Sigmoid colon (tissue), 7 donors: ENCODE measurements around the gene SLC19A1. TPM values are rescaled to one million over a fixed set of nuclear protein-coding genes. Genes with fewer than 3 reads are reported as not detected.

Source experiments
- DNase-seq: peaks from one replicate; pipeline ENCODE4 v3.0.0-alpha.2; 2019
- H3K27ac ChIP-seq, 4 donors: fragments of 200-600 bp; sonication (generic); one replicate each; pipeline ENCODE4 v1.5.1; 2016 to 2019; ENCODE audit warnings: mild to moderate bottlenecking in 1 of 4
- H3K27me3 ChIP-seq, 3 donors: fragments of 200-600 bp; sonication (generic); one replicate each; pipeline ENCODE4 v1.5.1; 2019; ENCODE audit warnings: mild to moderate bottlenecking in 1 of 3
- H3K36me3 ChIP-seq, 4 donors: fragments of 200-600 bp; sonication (generic); one replicate each; pipeline ENCODE4 v1.5.1; 2016 to 2019
- H3K4me1 ChIP-seq, 4 donors: fragments of 200-600 bp; sonication (generic); one replicate each; pipeline ENCODE4 v1.5.1; 2017 to 2019
- H3K4me3 ChIP-seq, 4 donors: fragments of 200-600 bp; sonication (generic); one replicate each; pipeline ENCODE4 v1.5.1; 2017 to 2019; ENCODE audit warnings: mild to moderate bottlenecking in 2 of 4, moderate library complexity in 1 of 4
- H3K9me3 ChIP-seq, 4 donors: fragments of 200-600 bp in 3 of 4; sonication (generic) in 3 of 4; one replicate each; pipeline versions ENCODE4 v1.5.1 to v1.6.1; 2013 to 2019
- EP300 ChIP-seq, 4 donors: sonication (generic); formaldehyde crosslinking; IDR thresholded peaks; one replicate each; pipeline ENCODE4 v1.6.1; 2017; ENCODE audit warnings: antibody characterized with exemption in 4 of 4
- POLR2A ChIP-seq, 2 donors: fragments of 450-650 bp; IDR thresholded peaks; one replicate each; pipeline ENCODE4 v1.6.1; 2016; ENCODE audit warnings: antibody characterized with exemption in 2 of 2, mild to moderate bottlenecking in 2 of 2, moderate library complexity in 2 of 2
- POLR2AphosphoS5 ChIP-seq, 4 donors: sonication (generic); formaldehyde crosslinking; IDR thresholded peaks; one replicate each; pipeline ENCODE4 v1.6.1; 2017; ENCODE audit warnings: antibody characterized with exemption in 4 of 4
- WGBS, 2 donors: extraction: QIAGEN DNeasy Blood & Tissue Kit; methylation state at CpG; one replicate each; pipeline ENCODE4 v1.1.7; 2013; 5-methylcytosine and 5-hydroxymethylcytosine counted together
- intact Hi-C: fragments of 100-400 bp; cut with DNase I; formaldehyde crosslinking; loops from one replicate; pipeline ENCODE4 v1.15.1; 2023
- polyA plus RNA-seq, 3 donors: library from polyadenylated mRNA; stranded (reverse); fragments of 200-250 nt; gene quantifications; one replicate each; pipeline ENCODE4 v1.2.3, GENCODE V29; 2013
- total RNA-seq, 4 donors: library from RNA; depleted of rRNA; stranded (reverse); fragments of >200 nt; gene quantifications; one replicate each; pipeline ENCODE4 v1.1.0, GENCODE V29; 2016
- TF ChIP-seq, protein P1 (sequence below), 4 experiments: fragments of 450-650 bp in 3 of 4; fragments of 200-600 bp in 1 of 4; IDR thresholded peaks; one replicate each; pipeline ENCODE4 v1.5.1; 2016 to 2019; ENCODE audit warnings: antibody characterized with exemption in 4 of 4, mild to moderate bottlenecking in 3 of 4, moderate library complexity in 2 of 4
- donor health status: healthy with polysubstance abuse.
- donor health status: Bipolar disorder and iron deficiency.
- donor health status: healthy.

SLC19A1 gene
- total and polyA plus RNA-seq, 7 donors = 1.8 to 10.7 (median 2.5) TPM

DNA sequence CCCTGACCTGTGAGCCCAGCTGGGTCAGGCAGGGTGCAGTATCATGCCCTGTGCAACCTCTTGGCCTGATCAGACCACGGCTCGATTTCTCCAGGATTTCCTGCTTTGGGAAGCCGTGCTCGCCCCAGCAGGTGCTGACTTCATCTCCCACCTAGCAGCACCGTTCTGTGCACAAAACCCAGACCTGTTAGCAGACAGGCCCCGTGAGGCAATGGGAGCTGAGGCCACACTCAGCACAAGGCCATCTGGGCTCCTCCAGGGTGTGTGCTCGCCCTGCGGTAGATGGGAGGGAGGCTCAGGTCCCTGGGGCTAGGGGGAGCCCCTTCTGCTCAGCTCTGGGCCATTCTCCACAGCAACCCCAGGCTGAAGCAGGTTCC lies 29.6 kb downstream of the SLC19A1 start:
- H3K27ac ChIP-seq = no peak overlapping the region
- H3K36me3 ChIP-seq = peaks cover 0 to 30% (median 3%) of the 10 kb centered on the region in 4 donors
- H3K4me3 ChIP-seq = no peak overlapping the region
- intact Hi-C loops = no loop called here
- no peak for DNase-seq
- no peaks in the 10 kb centered on the region for H3K4me1 ChIP-seq
- no peaks in the 10 kb centered on the region for H3K27me3 ChIP-seq
- TF ChIP-seq EP300 (IDR thresholded peaks at IDR 0.05) = no peak
- no peak for TF ChIP-seq POLR2AphosphoS5 (IDR thresholded peaks at IDR 0.05)
- TF ChIP-seq, protein P1, sequence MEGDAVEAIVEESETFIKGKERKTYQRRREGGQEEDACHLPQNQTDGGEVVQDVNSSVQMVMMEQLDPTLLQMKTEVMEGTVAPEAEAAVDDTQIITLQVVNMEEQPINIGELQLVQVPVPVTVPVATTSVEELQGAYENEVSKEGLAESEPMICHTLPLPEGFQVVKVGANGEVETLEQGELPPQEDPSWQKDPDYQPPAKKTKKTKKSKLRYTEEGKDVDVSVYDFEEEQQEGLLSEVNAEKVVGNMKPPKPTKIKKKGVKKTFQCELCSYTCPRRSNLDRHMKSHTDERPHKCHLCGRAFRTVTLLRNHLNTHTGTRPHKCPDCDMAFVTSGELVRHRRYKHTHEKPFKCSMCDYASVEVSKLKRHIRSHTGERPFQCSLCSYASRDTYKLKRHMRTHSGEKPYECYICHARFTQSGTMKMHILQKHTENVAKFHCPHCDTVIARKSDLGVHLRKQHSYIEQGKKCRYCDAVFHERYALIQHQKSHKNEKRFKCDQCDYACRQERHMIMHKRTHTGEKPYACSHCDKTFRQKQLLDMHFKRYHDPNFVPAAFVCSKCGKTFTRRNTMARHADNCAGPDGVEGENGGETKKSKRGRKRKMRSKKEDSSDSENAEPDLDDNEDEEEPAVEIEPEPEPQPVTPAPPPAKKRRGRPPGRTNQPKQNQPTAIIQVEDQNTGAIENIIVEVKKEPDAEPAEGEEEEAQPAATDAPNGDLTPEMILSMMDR (IDR thresholded peaks at IDR 0.05) = no peak
- no peak for TF ChIP-seq POLR2A (IDR thresholded peaks at IDR 0.05)
- no peaks in the 10 kb centered on the region for H3K9me3 ChIP-seq
- WGBS, 2 donors = 89 to 90% methylated on average over 8 of the region's 8 CpGs

DNA sequence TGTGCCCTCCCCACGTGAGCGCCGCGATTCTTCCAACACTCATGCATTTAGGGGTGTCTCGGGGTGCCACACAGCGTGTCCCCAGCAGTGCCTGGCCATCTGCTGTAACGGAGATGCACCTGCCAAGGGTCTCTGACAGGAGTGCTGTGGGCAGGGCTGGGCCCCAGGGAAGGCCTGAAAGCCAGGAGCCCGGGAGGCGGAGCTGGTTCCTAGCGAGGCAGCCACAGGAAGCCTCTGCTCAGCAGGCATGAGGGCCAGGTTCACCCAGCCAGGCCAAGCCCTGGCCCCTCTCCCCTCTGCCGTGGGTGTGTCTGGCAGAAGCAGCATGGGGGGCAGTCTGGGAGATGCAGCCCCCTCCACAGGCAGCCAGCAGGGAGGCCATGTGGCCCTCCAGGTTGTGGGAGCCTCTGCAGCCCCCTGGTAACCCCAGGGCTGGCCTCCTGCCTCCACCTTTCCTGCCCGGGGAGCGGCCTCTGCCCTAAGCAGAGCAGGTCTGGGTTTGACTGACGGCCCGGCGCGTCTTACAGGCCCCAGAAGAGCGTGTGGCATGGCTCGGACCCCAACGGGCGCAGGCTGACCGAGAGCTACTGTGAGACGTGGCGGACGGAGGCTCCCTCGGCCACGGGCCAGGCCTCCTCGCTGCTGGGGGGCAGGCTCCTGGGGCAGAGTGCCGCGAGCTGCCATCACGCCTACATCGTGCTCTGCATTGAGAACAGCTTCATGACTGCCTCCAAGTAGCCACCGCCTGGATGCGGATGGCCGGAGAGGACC lies 30.4 kb downstream of the SLC19A1 start:
- TF ChIP-seq POLR2AphosphoS5 (IDR thresholded peaks at IDR 0.05) (no peak), POLR2A (IDR thresholded peaks at IDR 0.05) (no peak), EP300 (IDR thresholded peaks at IDR 0.05) (no peak)
- TF ChIP-seq, protein P1 (IDR thresholded peaks at IDR 0.05) = no peak
- intact Hi-C loops = no loop called here
- Histone ChIP-seq H3K4me1 (no peaks in the 10 kb centered on the region), H3K4me3 (no peak overlapping the region), H3K36me3 (peaks cover 0 to 30% (median 3%) of the 10 kb centered on the region in 4 donors), H3K27ac (no peak overlapping the region), H3K27me3 (no peaks in the 10 kb centered on the region), H3K9me3 (no peaks in the 10 kb centered on the region)
- peak; percentile 59 for DNase-seq
- WGBS, 2 donors = 91 to 92% methylated on average over 35 of the region's 35 CpGs

DNA sequence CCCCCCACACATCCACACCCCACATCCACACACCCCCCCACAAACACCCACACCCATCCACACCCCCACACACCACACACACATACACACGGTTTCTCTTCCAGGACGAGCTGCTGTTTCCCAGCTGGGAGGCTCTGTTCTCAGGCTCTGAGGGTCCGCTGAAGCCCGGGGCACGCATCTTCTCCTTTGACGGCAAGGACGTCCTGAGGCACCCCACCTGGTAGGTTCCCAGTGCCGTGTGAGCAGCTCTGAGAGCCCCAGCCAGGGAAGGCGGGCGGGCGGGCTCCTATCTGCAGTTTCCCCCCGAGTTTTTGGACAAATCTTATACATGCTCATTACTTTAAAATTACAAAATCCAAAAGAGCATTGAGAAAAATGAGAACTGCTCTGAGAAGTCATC lies 31.2 kb downstream of the SLC19A1 start:
- DNase-seq = peak; percentile 51
- no peak overlapping the region for H3K27ac ChIP-seq
- H3K9me3 ChIP-seq = no peaks in the 10 kb centered on the region
- intact Hi-C loops = no loop called here
- peaks cover 0 to 36% (median 3%) of the 10 kb centered on the region in 4 donors for H3K36me3 ChIP-seq
- H3K4me3 ChIP-seq = no peak overlapping the region
- TF ChIP-seq POLR2A (IDR thresholded peaks at IDR 0.05) (no peak), POLR2AphosphoS5 (IDR thresholded peaks at IDR 0.05) (no peak), EP300 (IDR thresholded peaks at IDR 0.05) (no peak)
- TF ChIP-seq, protein P1 (IDR thresholded peaks at IDR 0.05) = no peak
- 86 to 89% methylated on average over 12 of the region's 12 CpGs for WGBS, 2 donors
- H3K4me1 ChIP-seq = no peaks in the 10 kb centered on the region
- H3K27me3 ChIP-seq = no peaks in the 10 kb centered on the region

DNA sequence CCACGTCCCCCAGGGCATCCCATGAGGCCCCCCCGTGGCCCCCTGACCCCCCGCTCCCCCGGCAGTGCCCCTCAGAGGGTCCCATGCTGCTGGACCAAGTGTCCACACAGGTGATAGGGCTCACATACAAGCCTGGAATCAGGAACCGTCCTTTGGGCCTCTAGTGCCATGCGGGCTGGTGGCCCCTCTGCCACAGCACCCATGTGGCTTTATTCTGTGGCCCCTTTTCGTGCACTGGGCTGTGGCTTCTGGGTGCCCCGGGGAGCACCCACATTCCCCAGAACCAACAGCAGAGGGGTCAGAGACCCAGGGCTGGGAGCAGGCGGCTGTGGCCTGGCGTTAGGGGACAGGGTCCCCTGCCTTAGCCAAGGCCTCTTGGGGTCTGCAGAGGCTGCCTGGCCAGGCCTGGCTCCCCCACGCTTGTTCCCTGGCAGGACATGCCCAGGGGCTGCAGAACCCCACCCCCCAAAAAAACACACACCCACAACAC lies 31.7 kb downstream of the SLC19A1 start:
- Histone ChIP-seq H3K27ac (no peak overlapping the region), H3K36me3 (peaks cover 0 to 41% (median 3%) of the 10 kb centered on the region in 4 donors), H3K4me1 (no peaks in the 10 kb centered on the region), H3K27me3 (no peaks in the 10 kb centered on the region), H3K9me3 (no peaks in the 10 kb centered on the region), H3K4me3 (no peak overlapping the region)
- TF ChIP-seq, protein P1 (IDR thresholded peaks at IDR 0.05) = no peak
- no peak for TF ChIP-seq EP300 (IDR thresholded peaks at IDR 0.05)
- TF ChIP-seq POLR2AphosphoS5 (IDR thresholded peaks at IDR 0.05) = no peak
- no peak for TF ChIP-seq POLR2A (IDR thresholded peaks at IDR 0.05)
- intact Hi-C loops = no loop called here
- 86 to 90% methylated on average over 11 of the region's 11 CpGs for WGBS, 2 donors
- DNase-seq = peak; percentile 60
